DND-41 (cell line): Measurements from ENCODE around the gene P4HA2.

Source experiments
- EZH2 ChIP-seq: IDR thresholded peaks from 3 replicates; pipeline ENCODE4 v1.6.1; 2012; ENCODE audit warnings: borderline replicate concordance, low read depth, mild to moderate bottlenecking, moderate library complexity, low read length, inconsistent platforms; ENCODE audit not compliant: severe bottlenecking
- TF ChIP-seq, protein P1 (sequence below): IDR thresholded peaks from 2 replicates; pipeline ENCODE4 v1.5.1; 2012; ENCODE audit warnings: borderline replicate concordance, low read length, moderate library complexity, mild to moderate bottlenecking; ENCODE audit not compliant: poor library complexity, severe bottlenecking; ENCODE audit errors: extremely low read depth

DNA sequence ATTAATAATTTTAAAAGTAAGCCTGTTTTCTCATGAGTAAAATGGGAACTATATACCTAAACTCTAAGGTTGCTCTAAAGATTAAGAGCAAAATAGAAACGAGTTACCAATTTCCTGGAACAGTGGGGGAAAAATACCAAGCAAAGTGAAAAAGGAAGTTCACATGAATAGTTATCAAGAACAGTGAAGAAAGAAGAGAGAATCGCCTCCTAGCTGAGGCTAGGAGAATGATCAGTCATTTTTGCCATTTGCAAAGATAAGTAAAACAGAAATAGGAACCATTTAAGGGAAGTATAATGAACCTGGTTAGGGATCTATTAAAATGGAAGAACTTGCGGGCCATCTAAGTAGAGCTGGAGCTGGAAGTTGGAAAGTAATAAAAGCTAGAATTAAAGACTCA is 50.7 kb downstream of the P4HA2 start:
- TF ChIP-seq, protein P1, sequence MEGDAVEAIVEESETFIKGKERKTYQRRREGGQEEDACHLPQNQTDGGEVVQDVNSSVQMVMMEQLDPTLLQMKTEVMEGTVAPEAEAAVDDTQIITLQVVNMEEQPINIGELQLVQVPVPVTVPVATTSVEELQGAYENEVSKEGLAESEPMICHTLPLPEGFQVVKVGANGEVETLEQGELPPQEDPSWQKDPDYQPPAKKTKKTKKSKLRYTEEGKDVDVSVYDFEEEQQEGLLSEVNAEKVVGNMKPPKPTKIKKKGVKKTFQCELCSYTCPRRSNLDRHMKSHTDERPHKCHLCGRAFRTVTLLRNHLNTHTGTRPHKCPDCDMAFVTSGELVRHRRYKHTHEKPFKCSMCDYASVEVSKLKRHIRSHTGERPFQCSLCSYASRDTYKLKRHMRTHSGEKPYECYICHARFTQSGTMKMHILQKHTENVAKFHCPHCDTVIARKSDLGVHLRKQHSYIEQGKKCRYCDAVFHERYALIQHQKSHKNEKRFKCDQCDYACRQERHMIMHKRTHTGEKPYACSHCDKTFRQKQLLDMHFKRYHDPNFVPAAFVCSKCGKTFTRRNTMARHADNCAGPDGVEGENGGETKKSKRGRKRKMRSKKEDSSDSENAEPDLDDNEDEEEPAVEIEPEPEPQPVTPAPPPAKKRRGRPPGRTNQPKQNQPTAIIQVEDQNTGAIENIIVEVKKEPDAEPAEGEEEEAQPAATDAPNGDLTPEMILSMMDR = no peak
- no peak for TF ChIP-seq EZH2
